Stimulated activated CD8-positive, alpha-beta memory T cell treated with anti-CD3 and anti-CD28 coated beads, Interleukin-4, amount 100 ng/mL, for 24 hours (primary cell): ENCODE results near the gene MTRF1L.

Experiments used
- DNase-seq: peaks from one replicate; pipeline ENCODE4 v3.0.0-alpha.2; 2020; ENCODE audit warnings: low read depth

Gene MTRF1L

DNA sequence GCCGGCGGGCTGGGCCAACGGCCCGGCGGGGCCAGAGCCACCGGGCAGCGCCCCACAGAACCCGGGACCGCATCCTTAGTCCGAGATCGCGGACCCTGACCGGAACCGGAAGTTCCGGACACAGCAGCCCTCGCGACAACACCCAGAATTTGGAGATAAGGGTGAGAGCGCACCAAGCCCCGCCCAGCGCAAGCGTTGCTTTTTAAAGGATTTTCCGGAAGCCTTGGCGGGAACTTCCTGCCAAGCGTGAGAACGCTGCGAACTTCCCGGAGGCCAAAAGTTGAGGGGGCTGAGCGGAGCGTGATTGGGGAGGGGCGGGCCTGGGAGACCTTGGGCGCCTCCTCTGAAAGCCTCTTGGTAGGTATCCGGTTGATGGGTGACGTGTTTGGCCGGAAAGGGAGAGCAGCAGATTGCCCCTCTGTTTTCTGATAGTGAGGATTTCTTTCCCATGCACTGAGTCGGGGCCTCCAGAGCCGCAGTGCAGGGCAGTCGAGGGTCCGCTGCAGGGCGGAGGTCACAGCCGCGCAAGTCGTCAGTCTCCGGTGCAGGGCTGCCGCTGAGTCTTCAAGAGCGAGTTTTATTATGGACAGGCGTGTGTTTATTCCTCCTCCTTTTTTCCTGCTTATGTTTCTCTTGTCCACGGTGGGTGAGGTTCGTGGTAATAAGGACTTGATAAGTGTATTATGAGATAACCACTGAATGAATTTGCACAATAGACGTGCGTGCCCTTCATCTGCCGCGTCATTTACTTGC is at the start of gene MTRF1L:
MTRF1L (minus strand) TSS at position 97 of the 753 bp plus-strand sequence; CDS start at position 73, 24 bp downstream.
- peak; percentile 85 for DNase-seq

- DNase-seq: no peak
Measured at GRCh38 chr6:153051801-153052200, 49.3 kb upstream of the MTRF1L start.

- DNase-seq: no peak
Measured at GRCh38 chr6:153048631-153049030, 46.1 kb upstream of the MTRF1L start.

DNA sequence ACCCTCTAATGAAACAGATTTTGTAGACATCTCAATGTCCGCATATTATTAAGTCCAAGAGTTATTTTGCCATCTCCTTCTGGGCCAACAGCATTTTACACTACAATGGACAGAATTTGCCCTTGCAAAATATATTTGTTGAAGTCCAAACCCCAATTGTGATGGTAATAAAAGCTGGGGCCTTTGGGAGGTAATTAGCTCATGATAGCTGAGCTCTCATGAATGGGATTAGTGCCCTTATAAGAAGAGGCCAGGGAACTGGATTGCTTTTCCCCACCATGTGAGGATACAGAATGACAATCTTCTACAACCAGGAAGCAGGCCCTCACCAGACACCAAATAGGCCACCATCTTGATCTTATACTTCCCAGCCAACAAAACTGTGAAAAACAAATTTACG is 44.9 kb upstream of the MTRF1L start:
- DNase-seq: no peak

DNA sequence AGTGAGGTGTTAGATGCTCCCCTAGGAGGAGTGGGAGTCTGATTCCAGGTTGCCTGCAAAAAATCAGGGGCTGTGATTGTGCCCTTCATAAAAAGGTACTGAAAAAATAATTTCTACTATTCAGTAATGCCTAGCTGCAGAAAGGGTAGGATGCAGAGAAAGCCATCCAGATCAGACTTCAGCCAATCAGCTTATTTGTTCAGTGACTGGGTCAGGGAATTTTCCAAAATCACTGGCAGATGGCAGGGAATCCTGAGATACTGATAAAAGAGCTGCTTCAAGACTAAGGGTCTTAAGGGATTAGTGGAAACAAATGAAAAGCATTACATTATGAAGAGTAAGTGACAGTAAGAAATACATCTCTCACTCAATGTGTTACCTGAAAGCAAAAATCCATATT is 42.8 kb upstream of the MTRF1L start:
- DNase-seq: no peak

- no peak for DNase-seq
Measured at GRCh38 chr6:153044295-153044694, 41.8 kb upstream of the MTRF1L start.

GRCh38 chr6:153043719-153044118 is 41.2 kb upstream of the MTRF1L start:
- DNase-seq: no peak

DNA sequence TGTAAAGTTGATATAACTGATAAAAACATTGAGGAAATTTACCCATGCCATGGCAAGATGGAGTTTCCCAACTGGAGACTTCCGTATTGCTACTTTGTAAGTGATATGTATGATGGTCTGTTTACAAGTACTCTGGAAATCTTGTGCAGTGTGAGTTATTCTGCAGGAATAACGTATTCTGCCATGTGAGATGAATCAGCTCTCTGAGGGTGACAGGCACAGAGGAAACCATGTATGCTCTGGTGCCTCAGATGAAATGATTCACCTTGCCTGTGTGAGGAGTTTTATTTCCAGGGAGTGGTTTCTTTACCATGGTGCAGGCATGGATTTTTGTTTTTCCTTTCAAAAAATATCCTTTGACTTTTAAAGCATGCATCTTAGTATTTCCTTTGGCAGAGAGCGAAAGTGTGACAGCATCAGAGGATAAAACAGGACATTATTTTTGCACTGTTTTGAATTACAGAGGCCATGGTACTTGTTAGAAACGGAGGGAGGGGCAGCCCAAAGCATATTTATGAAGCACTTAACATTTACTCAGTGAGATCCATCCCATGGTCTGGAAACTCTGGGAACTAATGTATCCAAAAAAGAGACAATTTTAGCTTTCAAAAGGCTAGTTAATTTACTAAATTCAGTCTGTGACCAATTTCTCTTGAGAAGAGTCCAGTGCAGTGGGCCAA is 36.0 kb upstream of the MTRF1L start:
- no peak for DNase-seq

GRCh38 chr6:153034139-153034538 is 31.6 kb upstream of the MTRF1L start:
- DNase-seq: no peak

DNA sequence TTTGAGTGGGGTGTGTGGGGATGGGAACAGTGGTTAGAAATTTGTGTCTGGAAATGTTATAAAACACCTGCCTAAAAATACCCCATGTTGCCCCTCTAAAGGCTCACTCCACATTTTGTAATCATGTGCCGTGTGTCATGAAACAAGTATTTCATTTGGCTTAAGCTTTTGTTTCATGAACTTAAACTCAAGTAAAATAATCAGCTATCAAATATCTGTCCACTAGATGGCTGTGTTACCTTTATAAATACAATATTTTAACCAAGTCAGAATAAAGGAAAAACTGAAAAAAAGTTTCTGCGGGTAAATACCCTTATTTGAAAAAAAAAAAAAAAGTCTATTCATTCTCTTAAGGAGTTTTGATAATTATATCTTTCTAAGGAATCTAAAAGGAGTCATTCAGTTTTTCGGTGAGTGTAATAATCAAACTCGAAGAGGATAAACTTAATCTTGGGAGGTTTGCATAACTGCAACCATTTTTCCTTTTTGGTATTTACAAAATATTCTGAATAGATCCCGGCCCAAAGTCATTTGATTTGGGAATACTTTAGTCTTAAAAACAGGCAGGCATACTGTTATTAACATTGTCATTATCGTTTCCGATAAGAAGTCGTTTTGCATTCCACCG is 29.9 kb upstream of the MTRF1L start:
- no peak for DNase-seq

DNA sequence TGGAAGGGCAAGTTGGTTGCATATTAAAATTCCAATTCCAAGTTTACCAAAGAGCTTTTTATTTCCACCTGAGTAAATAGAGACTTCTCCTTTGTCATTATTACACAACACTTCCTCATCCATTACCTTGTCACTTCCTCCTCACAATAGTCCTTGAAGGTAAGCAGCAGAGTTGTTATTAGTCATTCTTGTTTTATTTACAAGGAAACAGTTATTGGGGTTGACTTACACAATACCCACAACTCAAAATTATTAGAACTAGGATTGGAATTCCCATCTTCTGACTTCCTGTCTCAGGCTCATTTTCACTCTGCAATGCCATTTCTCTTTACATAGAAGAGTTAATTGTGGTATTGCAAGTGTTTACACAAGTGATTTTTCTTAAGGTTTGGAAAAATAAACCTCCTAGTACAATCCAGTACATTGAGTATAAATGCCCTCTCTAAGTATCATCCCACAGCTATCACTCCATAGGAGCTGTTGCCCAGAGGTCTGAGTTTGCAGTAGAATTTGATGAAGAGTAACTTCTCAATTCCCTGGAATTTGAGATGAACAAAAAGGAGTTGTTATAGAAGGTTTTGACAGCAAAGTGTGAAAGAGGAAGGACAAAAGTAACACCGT is 28.9 kb upstream of the MTRF1L start:
- DNase-seq: no peak

DNA sequence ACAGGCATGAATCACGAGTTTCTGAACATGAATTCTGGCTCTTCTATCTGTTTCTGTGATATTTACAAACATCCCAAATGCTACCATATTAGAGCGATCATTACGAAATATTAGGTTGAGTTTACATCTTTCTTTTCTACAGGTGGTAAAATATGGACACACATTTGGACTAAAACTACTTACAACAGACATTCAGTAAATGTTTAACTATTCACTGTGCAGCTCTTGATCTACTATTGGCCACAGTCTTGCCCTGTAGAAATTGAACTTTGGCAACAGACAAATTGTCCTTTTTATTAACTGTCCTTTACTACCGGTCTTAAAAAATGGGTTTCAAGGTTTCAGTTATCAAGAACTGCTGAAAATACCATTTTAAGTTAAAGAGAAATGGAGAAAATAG is 26.5 kb upstream of the MTRF1L start:
- no peak for DNase-seq

DNA sequence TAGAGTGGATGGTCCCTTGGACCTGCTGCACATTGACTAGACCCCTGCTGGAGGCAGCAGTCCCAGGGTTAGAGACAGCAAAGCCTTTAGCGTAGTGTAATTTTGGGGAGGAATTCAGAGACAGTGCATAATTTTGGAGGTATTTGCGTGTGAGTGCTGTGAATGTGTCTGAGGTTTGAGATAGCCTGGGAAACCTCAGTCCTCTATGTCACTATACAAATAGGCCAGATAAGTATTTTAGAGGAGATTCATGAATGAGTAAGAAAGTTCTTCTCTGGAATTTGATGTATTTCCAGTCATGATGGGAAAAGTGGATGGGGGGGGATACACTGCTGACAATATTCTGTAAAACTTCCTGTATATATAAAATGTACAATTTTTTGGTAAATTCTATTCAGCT is 25.8 kb upstream of the MTRF1L start:
- no peak for DNase-seq

- DNase-seq: no peak
Measured at GRCh38 chr6:153027480-153027879, 25.0 kb upstream of the MTRF1L start.

- no peak for DNase-seq
Measured at GRCh38 chr6:153024709-153025017, 22.2 kb upstream of the MTRF1L start.

GRCh38 chr6:153023977-153024708 is 21.6 kb upstream of the MTRF1L start:
- no peak for DNase-seq

DNA sequence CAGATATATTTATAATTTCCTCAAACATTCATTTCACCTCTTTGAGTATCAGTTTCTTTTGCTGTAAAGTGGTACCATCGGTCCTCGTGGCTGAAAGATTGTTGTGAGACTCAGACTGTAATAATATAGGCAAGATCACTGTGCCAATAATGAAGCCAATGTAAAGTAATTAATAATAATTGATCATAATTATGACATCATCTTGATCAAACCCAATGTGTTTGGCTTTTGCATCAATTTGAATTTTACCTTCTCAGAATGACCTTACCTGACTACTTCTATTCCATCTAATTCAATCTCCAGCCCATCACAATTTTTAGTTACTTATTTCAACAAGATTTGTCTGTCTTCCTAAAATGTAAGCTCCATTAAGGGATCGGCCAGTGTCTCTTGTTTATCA is 15.8 kb upstream of the MTRF1L start:
- no peak for DNase-seq

DNA sequence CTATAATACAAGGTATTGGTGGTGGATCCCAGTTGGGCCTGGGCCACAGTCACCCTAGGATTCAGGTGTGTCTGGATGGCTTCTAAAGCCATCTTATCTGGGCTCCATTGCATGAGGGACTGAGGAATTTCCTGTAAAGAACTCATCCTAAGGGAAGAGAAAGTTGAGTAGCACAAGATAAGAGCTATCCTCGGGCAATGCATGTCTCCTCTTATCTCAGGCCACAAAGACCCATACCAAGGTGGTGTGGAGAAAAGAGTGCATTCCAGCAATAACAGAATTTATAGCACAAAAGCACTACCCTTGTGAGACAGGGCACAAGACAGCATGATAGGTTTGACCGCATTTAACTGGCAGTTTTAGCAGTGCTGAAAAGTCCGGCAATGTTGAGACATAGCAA is 14.3 kb upstream of the MTRF1L start:
- no peak for DNase-seq

DNA sequence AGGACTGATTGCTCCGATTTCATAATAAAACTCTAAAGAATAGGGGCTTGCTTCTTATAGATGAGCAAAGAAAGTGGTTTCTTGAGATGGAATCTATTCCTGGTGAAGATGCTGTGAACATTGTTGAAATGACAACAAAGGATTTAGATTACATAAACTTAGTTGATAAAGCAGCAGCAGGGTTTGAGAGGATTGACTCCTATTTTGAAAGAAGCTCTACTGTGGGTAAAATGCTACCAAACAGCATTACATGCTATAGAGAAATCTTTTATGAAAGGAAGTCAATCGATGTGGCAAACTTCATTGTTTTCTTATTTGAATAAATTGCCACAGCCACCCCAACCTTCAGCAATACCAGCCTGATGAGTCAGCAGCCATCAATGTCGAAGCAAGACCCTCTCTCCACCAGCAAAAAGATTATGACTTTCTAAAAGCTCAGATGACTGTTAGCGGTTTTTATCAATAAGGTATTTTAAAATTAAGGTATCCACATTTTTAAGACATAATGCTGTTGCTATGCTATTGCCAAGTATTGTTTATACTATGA is 12.7 kb upstream of the MTRF1L start:
- no peak for DNase-seq

DNA sequence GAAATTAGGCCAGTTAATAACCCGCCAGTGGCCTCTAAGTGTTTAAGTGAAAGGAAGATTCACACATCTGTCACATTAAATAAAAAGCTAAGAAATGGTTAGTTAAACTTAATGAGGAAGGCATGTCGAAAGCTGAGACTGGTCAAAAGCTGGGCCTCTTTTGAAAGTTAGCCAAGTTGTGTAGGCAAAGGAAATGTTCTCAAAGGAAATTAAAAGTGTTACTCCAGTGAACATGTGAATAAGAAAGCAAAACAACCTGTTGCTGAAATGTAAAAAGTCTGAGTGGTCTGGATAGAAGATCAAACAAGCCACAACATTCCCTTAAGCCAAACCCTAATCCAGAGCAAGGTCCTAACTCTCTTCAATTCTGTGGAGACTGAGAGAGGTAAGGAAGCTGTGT is 10.9 kb upstream of the MTRF1L start:
- DNase-seq: no peak

- no peak for DNase-seq
Measured at GRCh38 chr6:153012856-153013255, 10.3 kb upstream of the MTRF1L start.

GRCh38 chr6:153003366-153003690 is 819 bp upstream of the MTRF1L start:
- DNase-seq: no peak
